Calu3 (cell line): ENCODE data around the gene TRIM28. TPM values are rescaled to one million over a fixed set of nuclear protein-coding genes. Genes with fewer than 3 reads are reported as not detected.

Experiments
- BruUV-seq: library from RNA; stranded (reverse); fragments of 400-500 nt; replicated peaks from 2 replicates; lab custom pipeline; 2021; lab: Mats Ljungman, UMichigan
- CTCF ChIA-PET: fragments of 300-600 bp; sonication (Branson Sonifier 250); formaldehyde crosslinking; loops from one replicate; lab custom pipeline; 2022; ENCODE audit warnings: antibody characterized with exemption; lab: Charles Lee
- DNase-seq: peaks from one replicate; pipeline ENCODE4 v3.0.0; 2022
- H3K27ac Mint-ChIP-seq: one replicate; pipeline ENCODE4 v1.8.0; 2022; ENCODE audit warnings: mixed read lengths; ENCODE audit not compliant: unreplicated experiment
- H3K27me3 Mint-ChIP-seq: one replicate; pipeline ENCODE4 v1.8.0; 2022; ENCODE audit warnings: mixed read lengths; ENCODE audit not compliant: unreplicated experiment
- H3K36me3 Mint-ChIP-seq: one replicate; pipeline ENCODE4 v1.8.0; 2022; ENCODE audit warnings: mild to moderate bottlenecking, moderate library complexity, mixed read lengths; ENCODE audit not compliant: insufficient read depth, unreplicated experiment
- H3K4me1 Mint-ChIP-seq: one replicate; pipeline ENCODE4 v1.8.0; 2022; ENCODE audit warnings: mild to moderate bottlenecking, low read depth, mixed read lengths; ENCODE audit not compliant: unreplicated experiment
- H3K4me3 Mint-ChIP-seq: one replicate; pipeline ENCODE4 v1.8.0; 2022; ENCODE audit warnings: mild to moderate bottlenecking, low read depth, moderate library complexity, mixed read lengths; ENCODE audit not compliant: unreplicated experiment
- H3K9me3 Mint-ChIP-seq: one replicate; pipeline ENCODE4 v1.8.0; 2022; ENCODE audit warnings: low read depth, mixed read lengths; ENCODE audit not compliant: unreplicated experiment
- intact Hi-C: fragments of 100-400 bp; cut with micrococcal nuclease; formaldehyde crosslinking; loops from one replicate; pipeline ENCODE4 v1.10.0; 2022; ENCODE audit not compliant: unreplicated experiment
- total RNA-seq: library from RNA; stranded (reverse); gene quantifications from 2 replicates; pipeline ENCODE4 v1.2.3, GENCODE V29; 2022
- TF ChIP-seq, protein P1 (sequence below): fragments of 200-600 bp; IDR thresholded peaks from one replicate; pipeline ENCODE4 v1.8.0; 2022; ENCODE audit warnings: antibody characterized with exemption; ENCODE audit not compliant: unreplicated experiment

TRIM28 gene
- total RNA-seq, 1 experiment from 2014 or later: 582 TPM

DNA sequence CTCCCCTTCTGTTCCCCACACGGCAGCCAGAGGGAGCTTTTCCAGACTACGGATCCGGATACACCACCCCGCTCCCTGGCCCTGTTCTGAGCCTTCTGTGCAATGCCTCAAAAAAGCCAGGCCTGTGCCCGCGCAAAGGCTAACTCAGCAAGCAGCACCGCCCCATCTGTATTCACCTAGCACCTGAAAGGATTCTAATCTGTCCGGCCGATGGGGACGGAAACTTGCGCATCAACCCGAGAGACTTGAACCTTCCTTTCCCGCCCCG, 24.8 kb upstream of the TRIM28 start:
- CTCF ChIA-PET: interaction anchor here (1.0 to 3.5 kb wide), 6 partner anchors 25 to 156 kb away, joined by 3 to 28 read pairs (median 6); partner anchors contain the start of genes CHMP2A, TRIM28, ZNF446 and ZNF497
- intact Hi-C loops: no loop called here
- H3K27me3 Mint-ChIP-seq: no peaks in the 10 kb centered on the region
- DNase-seq: peak; percentile 81
- BruUV-seq: no TSS peak
- peaks cover 36% of the 10 kb centered on the region for H3K4me1 Mint-ChIP-seq
- peak overlapping the region; percentile 75 for H3K27ac Mint-ChIP-seq
- TF ChIP-seq, protein P1, sequence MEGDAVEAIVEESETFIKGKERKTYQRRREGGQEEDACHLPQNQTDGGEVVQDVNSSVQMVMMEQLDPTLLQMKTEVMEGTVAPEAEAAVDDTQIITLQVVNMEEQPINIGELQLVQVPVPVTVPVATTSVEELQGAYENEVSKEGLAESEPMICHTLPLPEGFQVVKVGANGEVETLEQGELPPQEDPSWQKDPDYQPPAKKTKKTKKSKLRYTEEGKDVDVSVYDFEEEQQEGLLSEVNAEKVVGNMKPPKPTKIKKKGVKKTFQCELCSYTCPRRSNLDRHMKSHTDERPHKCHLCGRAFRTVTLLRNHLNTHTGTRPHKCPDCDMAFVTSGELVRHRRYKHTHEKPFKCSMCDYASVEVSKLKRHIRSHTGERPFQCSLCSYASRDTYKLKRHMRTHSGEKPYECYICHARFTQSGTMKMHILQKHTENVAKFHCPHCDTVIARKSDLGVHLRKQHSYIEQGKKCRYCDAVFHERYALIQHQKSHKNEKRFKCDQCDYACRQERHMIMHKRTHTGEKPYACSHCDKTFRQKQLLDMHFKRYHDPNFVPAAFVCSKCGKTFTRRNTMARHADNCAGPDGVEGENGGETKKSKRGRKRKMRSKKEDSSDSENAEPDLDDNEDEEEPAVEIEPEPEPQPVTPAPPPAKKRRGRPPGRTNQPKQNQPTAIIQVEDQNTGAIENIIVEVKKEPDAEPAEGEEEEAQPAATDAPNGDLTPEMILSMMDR: no peak
- H3K36me3 Mint-ChIP-seq: peaks cover 65% of the 10 kb centered on the region
- no peaks in the 10 kb centered on the region for H3K9me3 Mint-ChIP-seq
- H3K4me3 Mint-ChIP-seq: peak overlapping the region; percentile 88

DNA sequence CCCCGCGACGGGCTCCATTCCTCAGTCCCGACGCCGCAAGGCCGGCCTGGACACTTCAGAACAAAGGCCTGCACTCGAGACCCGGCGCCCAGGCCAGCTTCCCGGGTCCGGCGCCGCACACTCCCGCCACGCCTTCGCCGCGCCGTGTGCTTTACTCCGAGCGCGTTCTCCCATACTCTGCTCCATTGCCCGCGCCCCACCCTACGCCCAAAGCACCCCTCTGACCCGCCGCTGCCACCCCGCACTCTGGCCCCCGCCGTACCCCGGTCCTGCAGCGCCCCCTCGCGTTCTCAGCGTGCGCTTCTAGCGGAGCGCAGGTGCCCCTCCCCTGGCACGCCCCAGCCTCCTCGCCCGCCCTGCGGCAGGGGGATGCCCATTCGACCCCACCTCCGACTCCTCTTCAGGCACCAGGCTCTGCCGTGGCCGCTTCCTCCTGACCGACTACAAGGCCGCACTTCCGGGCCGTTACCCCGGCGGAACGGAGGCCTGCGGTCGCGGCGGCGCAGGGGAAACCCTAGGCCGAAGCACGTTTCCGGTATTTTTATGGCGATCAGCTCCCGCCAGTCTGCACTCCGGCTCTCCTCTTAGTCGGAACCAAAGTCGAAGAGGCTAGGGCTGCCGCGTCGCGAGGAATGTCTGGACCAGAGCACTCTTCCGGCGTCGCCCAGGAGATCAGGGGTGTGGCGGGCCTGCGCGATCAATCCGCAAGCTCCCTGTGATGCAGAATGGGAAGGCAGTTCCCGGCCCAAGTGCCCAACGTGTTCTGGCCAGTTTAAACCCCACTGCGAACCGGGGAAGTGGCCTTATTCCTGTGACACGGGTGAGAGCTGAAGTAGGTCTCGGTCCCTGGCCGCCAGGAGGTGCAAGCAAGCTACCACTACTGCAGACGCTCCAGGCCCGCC, 24.3 kb upstream of the TRIM28 start, which contains the start of gene ZBTB45:
Gene ZBTB45 (minus strand): TSS at position 456 of the 902 bp plus-strand sequence. CDS start 2,137 bp downstream, outside the sequence.
- TSS peak; percentile 23 for BruUV-seq
- intact Hi-C loops: no loop called here
- H3K9me3 Mint-ChIP-seq: no peaks in the 10 kb centered on the region
- peak within 1 kb of the TSS; percentile 88 for H3K4me3 Mint-ChIP-seq
- TF ChIP-seq, protein P1: peak; percentile 75
- no peaks in the 10 kb centered on the region for H3K27me3 Mint-ChIP-seq
- H3K27ac Mint-ChIP-seq: peak within 1 kb of the TSS; percentile 75
- peak; percentile 94 for DNase-seq
- peaks cover 59% of the 10 kb centered on the region for H3K36me3 Mint-ChIP-seq
- CTCF ChIA-PET: interaction anchor here (0.8 to 3.5 kb wide), 14 partner anchors 10 to 669 kb away, joined by 3 to 28 read pairs (median 6); partner anchors contain the start of genes CHMP2A, RPS5, TRIM28 and UBE2M
- peaks cover 34% of the 10 kb centered on the region for H3K4me1 Mint-ChIP-seq

DNA sequence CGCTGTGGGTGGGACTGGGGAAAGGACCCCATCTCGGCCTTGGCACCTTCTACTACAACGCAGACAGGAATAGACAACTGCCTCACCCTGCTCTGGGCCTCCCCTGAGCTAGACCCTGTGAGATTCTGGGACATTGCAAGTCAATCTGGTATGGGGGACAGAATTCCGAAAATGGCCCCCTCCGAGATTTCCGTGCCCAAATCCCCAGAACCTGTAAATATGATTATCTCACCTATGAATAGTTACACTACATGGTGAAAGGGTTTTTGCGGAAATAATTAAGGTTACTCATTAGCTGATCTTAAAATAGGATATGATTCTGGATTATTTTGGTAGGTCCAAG, 23.6 kb upstream of the TRIM28 start:
- BruUV-seq: TSS peak; percentile 92
- Mint-ChIP-seq H3K36me3 (peaks cover 54% of the 10 kb centered on the region), H3K9me3 (no peaks in the 10 kb centered on the region), H3K27ac (peak overlapping the region; percentile 75), H3K27me3 (no peaks in the 10 kb centered on the region), H3K4me1 (peaks cover 33% of the 10 kb centered on the region), H3K4me3 (peak overlapping the region; percentile 88)
- no peak for DNase-seq
- CTCF ChIA-PET: interaction anchor here (0.8 to 3.5 kb wide), 12 partner anchors 9 to 670 kb away, joined by 3 to 28 read pairs (median 6); partner anchors contain the start of genes CHMP2A, RPS5, TRIM28 and UBE2M
- intact Hi-C loops: no loop called here
- TF ChIP-seq, protein P1: no peak

DNA sequence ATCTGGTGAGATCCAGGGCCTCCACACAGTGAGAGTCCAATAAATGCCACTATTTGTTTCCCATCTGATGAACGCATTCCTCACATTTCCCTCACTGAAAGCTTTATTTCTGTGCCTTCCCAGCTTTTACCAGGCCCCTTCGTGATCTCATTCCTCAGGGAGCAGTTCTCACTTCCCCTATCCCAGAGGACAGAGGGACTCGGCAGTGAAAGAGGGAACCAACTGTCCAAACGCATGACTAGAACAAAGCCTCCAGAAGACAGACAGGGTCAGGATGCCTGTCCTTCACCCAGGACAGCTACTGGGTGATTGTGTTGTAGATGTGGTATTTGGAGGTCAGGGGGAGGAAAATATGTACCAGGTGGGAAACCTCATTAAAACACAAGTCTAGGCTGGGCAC, 22.2 kb upstream of the TRIM28 start:
- Mint-ChIP-seq H3K36me3 (peaks cover 40% of the 10 kb centered on the region), H3K27ac (no peak overlapping the region), H3K4me3 (no peak overlapping the region), H3K4me1 (peaks cover 25% of the 10 kb centered on the region), H3K9me3 (no peaks in the 10 kb centered on the region), H3K27me3 (no peaks in the 10 kb centered on the region)
- TF ChIP-seq, protein P1: no peak
- no peak for DNase-seq
- intact Hi-C loops: no loop called here
- no TSS peak for BruUV-seq
- CTCF ChIA-PET: interaction anchor here (0.6 to 1.3 kb wide), 2 partner anchors 33 to 38 kb away, joined by 4 to 5 read pairs; partner anchors contain the start of gene CHMP2A
